Breast epithelium (tissue), 4 donors: ENCODE data around the gene RAMP2. TPM values are rescaled to one million over a fixed set of nuclear protein-coding genes. Genes with fewer than 3 reads are reported as not detected.

ENCODE experiments used
- DNase-seq, 2 donors: peaks; one replicate each; pipeline ENCODE4 v3.0.0-alpha.2; 2019; ENCODE audit warnings: low spot score in 2 of 2
- H3K27ac ChIP-seq, 2 donors: fragments of 200-600 bp; sonication (generic) in 1 of 2; one replicate each; pipeline ENCODE4 v1.5.1; 2016 to 2019; ENCODE audit warnings: mild to moderate bottlenecking in 1 of 2
- H3K27me3 ChIP-seq, 2 donors: fragments of 200-600 bp; sonication (generic) in 1 of 2; one replicate each; pipeline versions ENCODE4 v1.5.1 to v1.6.0; 2017 to 2019; ENCODE audit warnings: control low read depth in 1 of 2, mild to moderate bottlenecking in 1 of 2
- H3K36me3 ChIP-seq: fragments of 200-600 bp; one replicate; pipeline ENCODE4 v1.5.1; 2019
- H3K4me1 ChIP-seq, 2 donors: fragments of 200-600 bp; sonication (generic); one replicate each; pipeline ENCODE4 v1.5.1; 2016 to 2019; ENCODE audit warnings: control low read depth in 1 of 2
- H3K4me3 ChIP-seq, 3 donors: fragments of 200-600 bp; sonication (generic); 1 replicate in 2 of 3; 2 replicates in 1 of 3; pipeline ENCODE4 v1.5.1; 2016 to 2019; ENCODE audit warnings: mild to moderate bottlenecking in 3 of 3, moderate library complexity in 2 of 3
- H3K9me3 ChIP-seq, 2 donors: fragments of 200-600 bp; sonication (generic) in 1 of 2; one replicate each; pipeline ENCODE4 v1.5.1; 2016 to 2019; ENCODE audit warnings: control low read depth in 1 of 2
- CTCF ChIP-seq, 3 donors: fragments of 450-650 bp; IDR thresholded peaks; one replicate each; pipeline ENCODE4 v1.5.1; 2016 to 2017; ENCODE audit warnings: antibody characterized with exemption in 3 of 3, mild to moderate bottlenecking in 3 of 3, moderate library complexity in 3 of 3
- POLR2A ChIP-seq: fragments of 450-650 bp; IDR thresholded peaks from one replicate; pipeline ENCODE4 v1.6.1; 2016; ENCODE audit warnings: antibody characterized with exemption, mild to moderate bottlenecking, moderate library complexity
- POLR2AphosphoS5 ChIP-seq, 3 donors: sonication (generic); formaldehyde crosslinking; IDR thresholded peaks; one replicate each; pipeline ENCODE4 v1.6.1; 2017; ENCODE audit warnings: antibody characterized with exemption in 3 of 3
- intact Hi-C: fragments of 100-400 bp; cut with DNase I; formaldehyde crosslinking; loops from one replicate; pipeline ENCODE4 v1.15.1; 2023; ENCODE audit warnings: low total_unique reads
- total RNA-seq, 3 donors: library from RNA; depleted of rRNA; stranded (reverse); fragments of >200 nt; gene quantifications; one replicate each; pipeline ENCODE4 v1.1.0, GENCODE V29; 2016

Gene RAMP2
- total RNA-seq, 3 donors from 2014 or later: 17.9 to 245 (median 29.5) TPM

DNA sequence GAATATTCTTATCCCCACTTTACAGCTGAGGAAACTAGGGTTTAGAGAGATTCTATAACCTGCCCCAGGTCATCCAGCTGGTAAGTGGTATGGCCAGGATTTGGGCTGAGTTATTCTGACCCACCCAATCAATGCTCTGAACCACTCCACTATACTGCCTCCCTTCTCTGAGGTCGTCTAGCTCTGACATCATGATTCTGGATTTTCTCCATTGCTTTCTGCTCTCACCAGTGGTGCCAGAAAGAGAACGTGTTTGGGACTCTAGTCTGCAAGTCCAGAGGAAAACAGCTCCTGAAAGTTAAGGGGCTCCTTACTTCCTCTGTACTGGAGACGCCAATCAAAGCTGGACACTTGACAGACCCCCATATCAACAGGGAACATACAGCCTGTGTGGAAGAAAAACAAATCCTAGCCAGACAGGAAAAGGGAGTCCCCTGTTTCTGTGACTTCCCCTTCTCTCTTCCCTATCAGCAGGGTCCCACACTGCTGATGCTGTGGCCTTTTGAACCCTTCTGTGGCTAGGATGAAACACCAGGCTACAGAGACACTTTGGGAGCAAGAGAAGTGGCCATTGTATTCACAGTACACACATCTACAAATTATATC lies 10.2 kb upstream of the RAMP2 start:
- intact Hi-C loops: no loop called here
- no peak for TF ChIP-seq POLR2A
- TF ChIP-seq POLR2AphosphoS5 (IDR thresholded peaks at IDR 0.05): no peak
- TF ChIP-seq CTCF (IDR thresholded peaks at IDR 0.05): no peak
- DNase-seq: no peak

DNA sequence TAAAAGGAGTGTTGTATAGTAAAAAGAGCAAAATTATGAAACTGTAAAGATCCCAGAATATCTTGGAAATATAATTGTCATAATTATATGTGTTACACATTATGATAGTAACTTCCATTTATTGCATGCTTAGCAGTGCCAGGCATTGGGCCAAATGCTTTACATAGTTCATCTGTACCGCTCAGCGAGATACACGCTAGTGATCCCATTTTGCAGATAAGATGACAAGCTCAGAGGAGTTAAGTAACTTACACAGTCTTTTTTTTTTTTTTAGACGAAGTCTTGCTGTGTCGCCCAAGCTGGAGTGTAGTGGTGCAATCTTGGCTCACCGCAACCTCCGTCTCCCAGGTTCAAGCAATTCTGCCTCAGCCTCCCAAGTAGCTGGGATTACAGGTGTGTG lies 9.4 kb upstream of the RAMP2 start:
- Histone ChIP-seq H3K9me3 (no peaks in the 10 kb centered on the region), H3K27ac (no peak overlapping the region), H3K4me3 (no peak overlapping the region), H3K4me1 (no peaks in the 10 kb centered on the region), H3K36me3 (no peaks in the 10 kb centered on the region), H3K27me3 (no peaks in the 10 kb centered on the region)
- intact Hi-C loops: no loop called here
- TF ChIP-seq POLR2A (no peak), CTCF (IDR thresholded peaks at IDR 0.05) (no peak), POLR2AphosphoS5 (IDR thresholded peaks at IDR 0.05) (no peak)
- DNase-seq: no peak

More for the DNA sequence above, 10.2 kb upstream of the RAMP2 start:
- H3K27ac ChIP-seq: peak overlapping the region; percentile 69 to 90
- H3K4me1 ChIP-seq: no peaks in the 10 kb centered on the region
- no peaks in the 10 kb centered on the region for H3K36me3 ChIP-seq
- no peaks in the 10 kb centered on the region for H3K9me3 ChIP-seq
- H3K4me3 ChIP-seq: no peak overlapping the region
- H3K27me3 ChIP-seq: no peaks in the 10 kb centered on the region

DNA sequence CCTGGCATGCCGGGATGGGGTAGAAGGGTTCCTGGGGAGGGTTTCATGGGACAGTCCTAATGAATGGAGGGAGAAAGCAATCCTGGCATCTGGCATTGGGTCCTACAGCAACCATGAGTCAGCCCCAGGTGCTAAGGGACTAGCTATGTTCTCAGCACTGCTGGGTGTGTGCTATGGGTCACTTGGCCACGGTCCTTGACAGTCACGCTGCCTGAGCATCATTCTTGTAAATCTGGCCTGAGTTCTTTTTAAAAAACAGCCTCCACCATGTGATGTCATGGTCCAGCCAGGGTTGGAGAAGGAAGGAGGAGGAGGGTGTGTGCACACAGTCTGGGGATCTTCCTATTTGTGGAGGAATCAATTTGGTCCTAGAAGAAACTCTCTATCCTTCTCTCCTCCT lies 6.2 kb upstream of the RAMP2 start:
- Histone ChIP-seq H3K4me1 (no peaks in the 10 kb centered on the region), H3K4me3 (no peak overlapping the region), H3K36me3 (no peaks in the 10 kb centered on the region), H3K9me3 (no peaks in the 10 kb centered on the region), H3K27ac (peak overlapping the region; percentile 52 to 74), H3K27me3 (no peaks in the 10 kb centered on the region)
- TF ChIP-seq POLR2A: no peak
- no peak for TF ChIP-seq CTCF (IDR thresholded peaks at IDR 0.05)
- peak; percentile 25 to 89 (median 26) for TF ChIP-seq POLR2AphosphoS5 (IDR thresholded peaks at IDR 0.05)
- no peak for DNase-seq
- intact Hi-C loops: no loop called here

GRCh38 chr17:42759982-42760651 lies 910 bp upstream of the RAMP2 start:
- TF ChIP-seq CTCF (IDR thresholded peaks at IDR 0.05) (no peak), POLR2AphosphoS5 (IDR thresholded peaks at IDR 0.05) (no peak), POLR2A (no peak)
- no peaks in the 10 kb centered on the region for H3K36me3 ChIP-seq
- intact Hi-C loops: no loop called here
- H3K4me1 ChIP-seq: no peaks in the 10 kb centered on the region
- DNase-seq: no peak
- H3K4me3 ChIP-seq: peak overlapping the region; percentile 62 to 81 (median 71)
- H3K27me3 ChIP-seq: no peaks in the 10 kb centered on the region
- H3K27ac ChIP-seq: peak overlapping the region; percentile 68 to 72
- no peaks in the 10 kb centered on the region for H3K9me3 ChIP-seq

DNA sequence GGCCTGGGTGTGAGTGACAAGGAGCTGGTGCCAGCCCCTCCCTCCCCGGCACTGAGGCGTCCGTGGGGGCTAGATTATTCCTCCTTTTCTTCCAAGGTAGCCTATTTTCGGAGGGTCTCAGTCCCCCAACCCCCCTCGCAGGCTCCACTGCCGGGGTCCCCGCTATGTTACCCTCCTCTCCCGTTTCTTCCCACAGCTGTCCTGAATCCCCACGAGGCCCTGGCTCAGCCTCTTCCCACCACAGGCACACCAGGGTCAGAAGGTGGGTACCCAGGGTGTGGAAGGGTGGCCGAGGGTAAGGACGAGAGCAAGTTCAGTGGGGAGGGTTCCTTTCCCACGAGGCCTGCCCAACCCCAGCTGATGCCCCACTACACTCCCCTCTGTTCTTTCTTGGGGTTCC lies 611 bp downstream of the RAMP2 start:
- no peaks in the 10 kb centered on the region for H3K9me3 ChIP-seq
- intact Hi-C loops: no loop called here
- H3K4me3 ChIP-seq: peak overlapping the region; percentile 62 to 81 (median 71)
- TF ChIP-seq POLR2AphosphoS5 (IDR thresholded peaks at IDR 0.05) (no peak), CTCF (IDR thresholded peaks at IDR 0.05) (no peak), POLR2A (no peak)
- H3K36me3 ChIP-seq: no peaks in the 10 kb centered on the region
- DNase-seq: no peak
- peak overlapping the region; percentile 68 to 72 for H3K27ac ChIP-seq
- H3K4me1 ChIP-seq: no peaks in the 10 kb centered on the region
- H3K27me3 ChIP-seq: no peaks in the 10 kb centered on the region
